B cell (primary cell): ENCODE results near the gene EPAS1.

Source experiments
- EZH2 ChIP-seq: IDR thresholded peaks from 2 replicates; pipeline ENCODE4 v1.6.1; 2012; ENCODE audit warnings: borderline replicate concordance, low read depth, mild to moderate bottlenecking, moderate library complexity, low read length; ENCODE audit not compliant: insufficient read depth, poor library complexity, severe bottlenecking
- TF ChIP-seq, protein P1 (sequence below): fragments of 200-600 bp; IDR thresholded peaks from one replicate; pipeline ENCODE4 v1.8.0; 2022; ENCODE audit warnings: antibody characterized with exemption, mild to moderate bottlenecking

- TF ChIP-seq EZH2, result no peak
- TF ChIP-seq, protein P1, sequence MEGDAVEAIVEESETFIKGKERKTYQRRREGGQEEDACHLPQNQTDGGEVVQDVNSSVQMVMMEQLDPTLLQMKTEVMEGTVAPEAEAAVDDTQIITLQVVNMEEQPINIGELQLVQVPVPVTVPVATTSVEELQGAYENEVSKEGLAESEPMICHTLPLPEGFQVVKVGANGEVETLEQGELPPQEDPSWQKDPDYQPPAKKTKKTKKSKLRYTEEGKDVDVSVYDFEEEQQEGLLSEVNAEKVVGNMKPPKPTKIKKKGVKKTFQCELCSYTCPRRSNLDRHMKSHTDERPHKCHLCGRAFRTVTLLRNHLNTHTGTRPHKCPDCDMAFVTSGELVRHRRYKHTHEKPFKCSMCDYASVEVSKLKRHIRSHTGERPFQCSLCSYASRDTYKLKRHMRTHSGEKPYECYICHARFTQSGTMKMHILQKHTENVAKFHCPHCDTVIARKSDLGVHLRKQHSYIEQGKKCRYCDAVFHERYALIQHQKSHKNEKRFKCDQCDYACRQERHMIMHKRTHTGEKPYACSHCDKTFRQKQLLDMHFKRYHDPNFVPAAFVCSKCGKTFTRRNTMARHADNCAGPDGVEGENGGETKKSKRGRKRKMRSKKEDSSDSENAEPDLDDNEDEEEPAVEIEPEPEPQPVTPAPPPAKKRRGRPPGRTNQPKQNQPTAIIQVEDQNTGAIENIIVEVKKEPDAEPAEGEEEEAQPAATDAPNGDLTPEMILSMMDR, result no peak
Observed at GRCh38 chr2:46430992-46431391, 133.8 kb downstream of the EPAS1 start.
